ENCODE data around the gene RUNX1. TPM values are rescaled to one million over a fixed set of nuclear protein-coding genes. Genes with fewer than 3 reads are reported as not detected.

The RUNX1 gene
- total RNA-seq, 4 donors from 2014 or later, result 2.9 to 18.7 (median 7.7) TPM

DNA sequence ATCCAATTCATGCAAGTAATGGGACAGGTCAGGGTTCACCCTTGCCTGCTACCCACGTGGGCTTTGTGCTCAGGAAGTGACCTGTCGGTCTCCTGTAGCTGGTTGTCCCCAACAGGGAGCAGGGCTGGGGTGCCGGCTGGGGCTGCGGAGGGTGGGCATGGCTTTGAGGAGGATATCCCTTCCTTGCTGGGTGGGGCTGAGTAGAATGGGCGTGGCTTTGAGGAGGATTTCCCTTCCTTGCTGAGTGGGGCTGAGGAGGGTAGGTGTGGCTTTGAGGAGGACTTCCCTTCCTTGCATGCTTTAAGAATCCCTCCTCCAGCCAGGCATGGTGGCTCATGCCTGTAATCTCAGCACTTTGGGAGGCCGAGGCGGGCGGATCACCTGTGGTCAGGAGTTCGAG lies 229.1 kb downstream of the RUNX1 start:
- no peak for DNase-seq
- no peak overlapping the region for H3K4me3 ChIP-seq (replicated peaks in 1 of 3)
- H3K27ac ChIP-seq, result no peak overlapping the region
- H3K4me1 ChIP-seq, result no peaks in the 10 kb centered on the region
- TF ChIP-seq POLR2A (IDR thresholded peaks at IDR 0.05) (no peak), CTCF (IDR thresholded peaks at IDR 0.05) (no peak)
- H3K9me3 ChIP-seq, result no peaks in the 10 kb centered on the region
- intact Hi-C loops (cut with DNase I), result loop anchor here (10.0 kb wide), 1 partner anchor 65 kb away; no protein-coding TSS in a partner anchor
- no peaks in the 10 kb centered on the region for H3K27me3 ChIP-seq
- no peaks in the 10 kb centered on the region for H3K36me3 ChIP-seq
- WGBS, 2 donors, result 88 to 96% methylated on average over 7 to 9 of the region's 9 CpGs

DNA sequence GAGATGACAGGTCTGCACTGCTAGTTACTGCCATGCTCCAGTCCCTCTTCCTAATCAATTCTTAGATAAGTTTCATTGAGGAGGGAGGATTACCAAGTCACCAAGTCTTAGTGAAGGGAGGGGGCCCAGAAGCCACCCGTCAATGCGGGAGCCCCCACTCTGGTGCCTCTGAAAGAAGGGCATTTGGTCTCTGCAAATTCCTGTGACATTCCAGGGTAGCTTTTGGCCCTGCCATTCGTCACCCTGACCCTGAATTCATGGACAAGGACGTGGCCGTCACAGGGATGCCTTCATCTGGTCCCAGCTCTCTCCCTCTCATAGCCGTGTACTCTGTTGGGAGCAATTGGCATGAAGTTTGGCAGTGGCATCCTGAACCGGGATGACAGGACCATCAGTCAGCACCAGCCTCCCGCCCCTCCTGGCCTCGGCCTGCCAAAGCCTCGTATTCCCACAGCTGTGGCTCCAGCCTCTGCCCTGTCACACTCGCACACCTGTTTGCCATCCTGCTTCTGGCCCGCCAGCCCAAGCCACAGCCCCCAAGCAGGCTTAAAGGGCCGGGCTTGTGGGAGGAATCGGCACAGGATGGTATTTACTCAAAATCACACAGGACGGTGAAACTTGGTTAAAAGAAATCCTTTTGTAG lies 229.6 kb downstream of the RUNX1 start:
- Histone ChIP-seq H3K27me3 (no peaks in the 10 kb centered on the region), H3K27ac (no peak overlapping the region), H3K4me3 (replicated peaks in 1 of 3) (no peak overlapping the region), H3K36me3 (no peaks in the 10 kb centered on the region), H3K9me3 (no peaks in the 10 kb centered on the region), H3K4me1 (no peaks in the 10 kb centered on the region)
- no peak for TF ChIP-seq CTCF (IDR thresholded peaks at IDR 0.05)
- TF ChIP-seq POLR2A (IDR thresholded peaks at IDR 0.05), result no peak
- no peak for DNase-seq
- intact Hi-C loops (cut with DNase I), result no loop called here
- WGBS, 2 donors, result 89 to 96% methylated on average over 15 of the region's 15 CpGs

- DNase-seq, result no peak
- Histone ChIP-seq H3K36me3 (no peaks in the 10 kb centered on the region), H3K4me3 (replicated peaks in 1 of 3) (no peak overlapping the region), H3K27me3 (no peaks in the 10 kb centered on the region), H3K4me1 (no peaks in the 10 kb centered on the region), H3K9me3 (no peaks in the 10 kb centered on the region), H3K27ac (no peak overlapping the region)
- TF ChIP-seq CTCF (IDR thresholded peaks at IDR 0.05), result no peak
- TF ChIP-seq POLR2A (IDR thresholded peaks at IDR 0.05), result no peak
- WGBS, 2 donors, result 69 to 78% methylated on average over 8 of the region's 8 CpGs
- intact Hi-C loops (cut with DNase I), result no loop called here
Observed at GRCh38 chr21:34818662-34819158, 230.4 kb downstream of the RUNX1 start.

- 74 to 77% methylated on average over 16 of the region's 16 CpGs for WGBS, 2 donors
- no peaks in the 10 kb centered on the region for H3K9me3 ChIP-seq
- H3K4me1 ChIP-seq, result no peaks in the 10 kb centered on the region
- intact Hi-C loops (cut with DNase I), result no loop called here
- H3K36me3 ChIP-seq, result no peaks in the 10 kb centered on the region
- TF ChIP-seq POLR2A (IDR thresholded peaks at IDR 0.05), result no peak
- no peak for TF ChIP-seq CTCF (IDR thresholded peaks at IDR 0.05)
- DNase-seq, result no peak
- no peak overlapping the region for H3K4me3 ChIP-seq (replicated peaks in 1 of 3)
- H3K27ac ChIP-seq, result no peak overlapping the region
- H3K27me3 ChIP-seq, result no peaks in the 10 kb centered on the region
Observed at GRCh38 chr21:34817821-34818661, 231.1 kb downstream of the RUNX1 start.
